ENCODE data around the gene HS3ST3B1.
A peak's percentile ranks its signal among the peaks of the same experiment; 100 is the strongest.

Gene HS3ST3B1

GRCh38 chr17:14282726-14283125 is 18.2 kb upstream of the HS3ST3B1 start:
- no peak for TF ChIP-seq CTCF (conservative IDR thresholded peaks at IDR 0.05; ENCODE audit: low read length)
- no peak for DNase-seq (ENCODE audit: low read depth)
- H3K4me3 ChIP-seq (ENCODE audit: low read length) = no peak overlapping the region

GRCh38 chr17:14289162-14289561 is 11.7 kb upstream of the HS3ST3B1 start:
- no peak for DNase-seq (ENCODE audit: low read depth)

GRCh38 chr17:14294876-14295275 is 6.0 kb upstream of the HS3ST3B1 start:
- no peak; the same call in 1 of the 2 replicates for TF ChIP-seq CTCF (conservative IDR thresholded peaks at IDR 0.05; ENCODE audit: low read length)
- H3K4me3 ChIP-seq (ENCODE audit: low read length) = no peak overlapping the region
- DNase-seq (ENCODE audit: low read depth) = no peak

More at GRCh38 chr17:14289162-14289561, 11.7 kb upstream of the HS3ST3B1 start:
- TF ChIP-seq CTCF (conservative IDR thresholded peaks at IDR 0.05; ENCODE audit: low read length) = no peak
- no peak overlapping the region for H3K4me3 ChIP-seq (ENCODE audit: low read length)

GRCh38 chr17:14295676-14296075 is 5.2 kb upstream of the HS3ST3B1 start:
- DNase-seq (ENCODE audit: low read depth) = no peak
- no peak for TF ChIP-seq CTCF (conservative IDR thresholded peaks at IDR 0.05; ENCODE audit: low read length)
- H3K4me3 ChIP-seq (ENCODE audit: low read length) = no peak overlapping the region

GRCh38 chr17:14296166-14296910 is 4.5 kb upstream of the HS3ST3B1 start:
- H3K4me3 ChIP-seq (ENCODE audit: low read length) = peak overlapping the region; percentile 69
- DNase-seq (ENCODE audit: low read depth) = no peak
- no peak for TF ChIP-seq CTCF (conservative IDR thresholded peaks at IDR 0.05; ENCODE audit: low read length)

GRCh38 chr17:14297161-14297851 is 3.6 kb upstream of the HS3ST3B1 start:
- H3K4me3 ChIP-seq (ENCODE audit: low read length) = peak overlapping the region; percentile 69

More at GRCh38 chr17:14297161-14297851, 3.6 kb upstream of the HS3ST3B1 start:
- DNase-seq (ENCODE audit: low read depth) = peak; percentile 84
- TF ChIP-seq CTCF (conservative IDR thresholded peaks at IDR 0.05; ENCODE audit: low read length) = peak; percentile 37; the same call in 1 of the 2 replicates
